T-cell (primary cell): Measurements from ENCODE around the gene RAG2. TPM values are rescaled to one million over a fixed set of nuclear protein-coding genes. Genes with fewer than 3 reads are reported as not detected.

Source experiments
- ATAC-seq, 4 experiments: fragments of 200-7000 bp in 3 of 4; fragments of 150-1000 bp in 1 of 4; cut with Tn5 transposase; replicated peaks in 1 of 4; 1 replicate in 3 of 4; 2 replicates in 1 of 4; pipeline ENCODE4 v1.10.0; 2021; ENCODE audit warnings: moderate library complexity in 3 of 4, mild to moderate bottlenecking in 2 of 4, moderate number of reproducible peaks in 1 of 4
- CTCF ChIA-PET, 2 donors: fragments of 300-600 bp; sonication (Branson Sonifier 250); formaldehyde crosslinking; loops; one replicate each; lab custom pipeline; 2022; ENCODE audit warnings: antibody characterized with exemption in 2 of 2; lab: Charles Lee
- POLR2A ChIA-PET, 2 donors: fragments of 300-600 bp; sonication (Branson Sonifier 250); formaldehyde crosslinking; loops; one replicate each; lab custom pipeline; 2022; ENCODE audit warnings: antibody characterized with exemption in 2 of 2; lab: Charles Lee
- DNase-seq, 35 experiments: peaks; one replicate each; pipeline versions ENCODE4 v3.0.0 to v3.0.0-alpha.2; 2013 to 2023
- H3K27ac ChIP-seq: one replicate; pipeline ENCODE4 v1.5.1; 2013; ENCODE audit warnings: low read length
- H3K27me3 ChIP-seq, 2 experiments: replicated peaks in 1 of 2; 1 replicate in 1 of 2; 2 replicates in 1 of 2; pipeline versions ENCODE4 v1.6.1 to v1.7.0; 2013; ENCODE audit warnings: low read length in 1 of 2, mixed read lengths in 1 of 2; ENCODE audit not compliant: control insufficient read depth in 2 of 2, insufficient read depth in 2 of 2; ENCODE audit errors: extremely low read depth in 1 of 2
- H3K36me3 ChIP-seq, 2 donors: 1 replicate in 1 of 2; 2 replicates in 1 of 2; pipeline versions ENCODE4 v1.6.1 to v1.7.0; 2013; ENCODE audit warnings: low read length in 1 of 2; ENCODE audit not compliant: control insufficient read depth in 2 of 2, insufficient read depth in 1 of 2; ENCODE audit errors: extremely low read depth in 1 of 2
- H3K4me1 ChIP-seq, 2 experiments: 1 replicate in 1 of 2; 2 replicates in 1 of 2; pipeline versions ENCODE4 v1.6.1 to v1.7.0; 2013; ENCODE audit warnings: low read length in 2 of 2, mixed read lengths in 1 of 2; ENCODE audit not compliant: insufficient read depth in 2 of 2, control insufficient read depth in 1 of 2; ENCODE audit errors: extremely low read depth in 1 of 2
- H3K4me3 ChIP-seq, 2 donors: 1 replicate in 1 of 2; 2 replicates in 1 of 2; pipeline versions ENCODE4 v1.5.1 to v1.7.0; 2013; ENCODE audit warnings: mild to moderate bottlenecking in 2 of 2, low read length in 1 of 2, moderate library complexity in 1 of 2; ENCODE audit not compliant: control insufficient read depth in 1 of 2; ENCODE audit errors: extremely low read depth in 1 of 2
- H3K9me3 ChIP-seq: 2 replicates; pipeline ENCODE4 v1.7.0; 2013
- H3K27ac Mint-ChIP-seq, 2 donors: one replicate each; pipeline ENCODE4 v1.8.0; 2020 to 2021; ENCODE audit warnings: mild to moderate bottlenecking in 2 of 2, mixed read lengths in 2 of 2
- H3K27me3 Mint-ChIP-seq, 2 donors: one replicate each; pipeline ENCODE4 v1.8.0; 2021 to 2022; ENCODE audit warnings: mixed read lengths in 2 of 2
- H3K36me3 Mint-ChIP-seq: one replicate; pipeline ENCODE4 v1.8.0; 2021; ENCODE audit warnings: mixed read lengths
- H3K4me1 Mint-ChIP-seq, 3 donors: one replicate each; pipeline ENCODE4 v1.8.0; 2020 to 2022; ENCODE audit warnings: mixed read lengths in 3 of 3, mild to moderate bottlenecking in 1 of 3
- H3K4me3 Mint-ChIP-seq, 3 donors: one replicate each; pipeline ENCODE4 v1.8.0; 2020 to 2022; ENCODE audit warnings: mild to moderate bottlenecking in 3 of 3, mixed read lengths in 3 of 3, moderate library complexity in 3 of 3
- H3K9me3 Mint-ChIP-seq, 3 donors: one replicate each; pipeline ENCODE4 v1.8.0; 2020 to 2022; ENCODE audit warnings: mixed read lengths in 3 of 3
- WGBS: methylation state at CpG from one replicate; pipeline ENCODE4 v1.1.5; 2013; ENCODE audit warnings: missing lambda C conversion rate; ENCODE audit not compliant: insufficient coverage; 5-methylcytosine and 5-hydroxymethylcytosine counted together
- total RNA-seq, 35 experiments: library from RNA in 6 of 35; stranded (reverse) in 6 of 35; fragments of 120-200 nt in 1 of 35; gene quantifications; one replicate each; pipeline versions ENCODE4 v1.2.1 to v1.2.4 and lab custom pipeline; 2013 to 2026

RAG2 gene
- total RNA-seq, 5 donors from 2014 or later (not counting 1 experiment from before 2014, with no cell fraction given) = not detected

DNA sequence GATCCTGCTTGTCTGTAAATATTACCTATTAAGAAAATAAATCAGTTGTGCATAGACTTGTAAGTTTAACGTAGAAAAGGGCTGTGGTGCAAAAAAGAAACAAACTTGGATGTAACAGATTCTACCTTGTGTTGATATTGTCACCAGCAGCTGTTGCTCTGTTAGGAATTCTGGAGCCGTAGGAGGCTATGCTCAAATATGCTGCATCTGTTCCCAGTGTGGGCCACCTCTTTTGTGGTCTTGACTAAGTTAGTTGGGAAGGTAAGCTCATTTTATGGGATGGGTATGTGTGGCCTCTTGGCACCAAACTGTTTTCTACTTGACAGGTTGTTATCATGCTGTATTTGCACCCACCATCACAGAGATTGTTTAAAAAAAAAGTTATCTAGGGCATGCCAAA, 29.4 kb upstream of the RAG2 start:
- H3K36me3 Mint-ChIP-seq = no peaks in the 10 kb centered on the region
- ChIA-PET POLR2A (no interaction called here), CTCF (no interaction called here)
- no peak for ATAC-seq
- H3K27ac ChIP-seq = no peak overlapping the region
- DNase-seq = no peak
- no peaks in the 10 kb centered on the region for H3K36me3 ChIP-seq
- no peak overlapping the region for H3K27ac Mint-ChIP-seq
- H3K4me1 Mint-ChIP-seq = peaks cover 0 to 7% (median 0%) of the 10 kb centered on the region in 3 donors
- peaks cover 9 to 15% of the 10 kb centered on the region in 2 donors for H3K27me3 Mint-ChIP-seq
- no peaks in the 10 kb centered on the region for H3K27me3 ChIP-seq
- no peak overlapping the region for H3K4me3 Mint-ChIP-seq
- no peak overlapping the region for H3K4me3 ChIP-seq
- H3K9me3 Mint-ChIP-seq = no peaks in the 10 kb centered on the region
- no peaks in the 10 kb centered on the region for H3K9me3 ChIP-seq
- WGBS = 86% methylated on average over 1 of the region's 2 CpGs
- no peaks in the 10 kb centered on the region for H3K4me1 ChIP-seq

DNA sequence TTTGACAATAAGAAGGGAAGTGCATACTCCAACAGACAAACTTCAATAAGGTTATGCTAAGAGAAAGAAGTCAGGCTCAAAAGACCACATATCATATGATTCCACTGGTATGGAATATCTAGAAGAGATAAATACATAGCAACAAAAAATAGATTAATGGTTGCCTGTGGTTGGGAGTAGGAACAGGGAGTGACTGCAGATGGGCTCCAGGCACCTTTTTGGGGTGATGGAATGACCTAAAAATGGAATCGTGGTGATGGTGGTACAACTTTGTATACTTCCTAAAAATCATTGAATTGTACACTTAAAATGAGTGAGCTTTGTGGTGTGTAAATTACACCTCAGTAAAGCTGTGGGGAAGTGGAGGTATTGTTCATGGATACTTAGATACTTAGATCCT, 29.0 kb upstream of the RAG2 start:
- DNase-seq = no peak
- Histone ChIP-seq H3K9me3 (no peaks in the 10 kb centered on the region), H3K36me3 (no peaks in the 10 kb centered on the region), H3K4me1 (no peaks in the 10 kb centered on the region), H3K27ac (no peak overlapping the region), H3K4me3 (no peak overlapping the region), H3K27me3 (no peaks in the 10 kb centered on the region)
- no peak for ATAC-seq
- H3K27ac Mint-ChIP-seq = no peak overlapping the region
- H3K27me3 Mint-ChIP-seq = peaks cover 9 to 15% of the 10 kb centered on the region in 2 donors
- H3K4me1 Mint-ChIP-seq = peaks cover 0 to 6% (median 0%) of the 10 kb centered on the region in 3 donors
- H3K36me3 Mint-ChIP-seq = no peaks in the 10 kb centered on the region
- no peaks in the 10 kb centered on the region for H3K9me3 Mint-ChIP-seq
- WGBS = no CpG with 5 or more reads among the region's 1 CpG
- no peak overlapping the region for H3K4me3 Mint-ChIP-seq
- ChIA-PET POLR2A (no interaction called here), CTCF (no interaction called here)

DNA sequence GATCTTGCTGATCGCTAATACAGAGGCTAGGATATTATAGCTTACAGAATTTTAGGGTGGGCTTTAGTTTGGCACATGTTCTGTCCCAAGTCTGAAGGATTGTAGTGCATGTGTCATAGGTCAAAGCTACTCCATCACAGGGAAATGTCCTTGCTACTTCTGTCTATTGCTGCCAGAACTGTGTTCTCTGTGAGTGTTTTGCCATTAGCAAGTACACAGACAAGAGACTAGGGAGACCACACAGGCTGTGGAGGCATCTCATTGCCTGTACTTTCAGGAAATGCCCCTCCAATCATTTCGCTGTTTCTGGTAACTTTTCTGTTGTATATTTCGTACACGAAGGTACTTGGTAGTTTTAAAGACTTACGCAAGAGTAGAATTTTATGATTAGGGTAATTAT, 25.5 kb upstream of the RAG2 start:
- H3K36me3 ChIP-seq = no peaks in the 10 kb centered on the region
- no peaks in the 10 kb centered on the region for H3K9me3 ChIP-seq
- H3K27ac ChIP-seq = no peak overlapping the region
- Mint-ChIP-seq H3K9me3 (no peaks in the 10 kb centered on the region), H3K27ac (no peak overlapping the region), H3K27me3 (peaks cover 15 to 16% of the 10 kb centered on the region in 2 donors), H3K4me1 (peaks cover 0 to 11% (median 3%) of the 10 kb centered on the region in 3 donors), H3K4me3 (no peak overlapping the region), H3K36me3 (no peaks in the 10 kb centered on the region)
- ATAC-seq (no peak), DNase-seq (no peak)
- no peak overlapping the region for H3K4me3 ChIP-seq
- CTCF ChIA-PET = interaction anchor here in 1 of 2 donors (0.7 kb wide), 1 partner anchor 135 kb away, joined by 4 read pairs; no protein-coding TSS in a partner anchor
- H3K27me3 ChIP-seq = no peaks in the 10 kb centered on the region
- no CpG with 5 or more reads among the region's 5 CpGs for WGBS
- no peaks in the 10 kb centered on the region for H3K4me1 ChIP-seq
- POLR2A ChIA-PET = no interaction called here

DNA sequence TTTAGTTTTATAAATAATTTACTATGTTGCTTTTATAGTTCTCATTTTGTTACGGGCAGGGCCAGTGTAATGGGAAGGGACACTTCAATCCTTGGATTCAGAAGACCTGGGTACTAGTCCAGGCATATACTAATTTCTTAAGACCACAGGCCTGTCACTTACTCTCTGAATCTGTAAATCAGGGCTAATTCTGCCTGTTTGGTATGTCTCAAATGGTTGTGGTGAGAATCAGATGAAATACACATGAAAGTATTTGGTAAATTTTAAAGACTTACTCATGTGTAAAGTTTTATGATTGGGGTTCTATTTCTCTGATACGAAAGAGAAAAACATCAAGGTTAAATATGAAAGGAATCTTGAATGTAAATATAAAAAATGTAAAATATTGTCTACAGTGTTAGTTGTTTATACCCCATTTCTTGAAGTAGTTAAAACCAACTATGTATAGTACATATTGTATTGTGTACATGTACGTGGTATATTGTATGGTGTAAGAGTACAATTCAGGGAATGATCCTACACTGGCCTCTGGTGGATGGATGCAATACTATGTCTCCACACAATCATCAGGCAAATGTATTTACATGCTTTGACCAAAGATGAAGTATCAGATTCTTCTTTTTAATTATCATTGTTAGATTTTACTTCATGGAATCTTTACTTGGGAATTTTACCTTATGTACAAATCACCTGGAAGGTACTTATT, 24.5 kb upstream of the RAG2 start:
- ATAC-seq = no peak
- H3K9me3 Mint-ChIP-seq = no peaks in the 10 kb centered on the region
- no CpG with 5 or more reads among the region's 3 CpGs for WGBS
- H3K36me3 Mint-ChIP-seq = no peaks in the 10 kb centered on the region
- Histone ChIP-seq H3K4me1 (no peaks in the 10 kb centered on the region), H3K36me3 (no peaks in the 10 kb centered on the region), H3K4me3 (no peak overlapping the region), H3K27me3 (no peaks in the 10 kb centered on the region), H3K9me3 (no peaks in the 10 kb centered on the region), H3K27ac (no peak overlapping the region)
- POLR2A ChIA-PET = no interaction called here
- H3K4me3 Mint-ChIP-seq = no peak overlapping the region
- peaks cover 0 to 12% (median 3%) of the 10 kb centered on the region in 3 donors for H3K4me1 Mint-ChIP-seq
- H3K27ac Mint-ChIP-seq = no peak overlapping the region
- peak in 2 of 35 experiments; percentile 0 to 29 for DNase-seq
- H3K27me3 Mint-ChIP-seq = peaks cover 19% of the 10 kb centered on the region in 2 donors
- CTCF ChIA-PET = no interaction called here

DNA sequence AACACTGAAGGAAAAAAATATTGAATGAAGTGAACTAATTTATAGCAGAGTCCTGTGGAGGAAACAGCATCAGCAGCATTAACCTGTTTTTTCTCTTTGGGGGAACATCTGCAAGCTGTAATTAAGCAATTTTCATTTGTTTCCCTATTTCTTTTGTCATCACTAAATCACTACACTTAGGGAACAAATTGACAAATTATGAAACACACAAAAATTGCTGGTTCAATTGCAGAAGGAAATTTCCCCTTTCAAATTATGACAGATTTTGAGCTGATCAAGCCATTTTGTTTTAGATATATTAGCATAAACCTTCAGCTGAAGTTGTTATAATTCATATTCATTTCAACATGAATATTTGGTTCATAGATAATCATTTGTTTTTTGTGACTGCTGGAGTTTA, 22.2 kb upstream of the RAG2 start:
- Histone ChIP-seq H3K36me3 (no peaks in the 10 kb centered on the region), H3K9me3 (no peaks in the 10 kb centered on the region), H3K4me3 (no peak overlapping the region), H3K27me3 (no peaks in the 10 kb centered on the region), H3K27ac (no peak overlapping the region), H3K4me1 (no peaks in the 10 kb centered on the region)
- Mint-ChIP-seq H3K36me3 (no peaks in the 10 kb centered on the region), H3K27ac (no peak overlapping the region), H3K4me3 (no peak overlapping the region), H3K27me3 (peaks cover 13 to 14% of the 10 kb centered on the region in 2 donors), H3K9me3 (no peaks in the 10 kb centered on the region), H3K4me1 (peaks cover 0 to 12% (median 3%) of the 10 kb centered on the region in 3 donors)
- ATAC-seq (no peak), DNase-seq (no peak)
- POLR2A ChIA-PET = no interaction called here
- CTCF ChIA-PET = no interaction called here

DNA sequence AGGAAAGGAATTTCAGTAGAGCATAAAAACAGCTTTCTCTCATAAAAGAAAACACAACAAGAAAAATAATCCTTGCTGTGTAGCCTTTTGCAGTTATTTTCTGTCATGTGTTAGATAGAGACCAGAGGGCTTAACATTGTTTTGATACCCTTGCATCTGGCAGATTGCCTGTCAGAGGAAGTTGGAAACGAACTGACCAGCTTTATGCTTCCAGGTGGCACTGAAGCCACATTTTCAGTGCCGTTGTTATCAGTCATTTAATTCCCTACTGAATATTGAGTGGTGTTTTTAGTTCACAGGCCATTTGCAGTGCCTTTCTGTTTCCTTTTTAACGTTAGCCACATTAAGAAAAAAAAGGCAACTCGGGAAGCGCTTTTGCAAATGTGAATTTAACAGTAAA, 21.5 kb upstream of the RAG2 start:
- no peaks in the 10 kb centered on the region for H3K36me3 Mint-ChIP-seq
- ChIA-PET CTCF (interaction anchor here (0.9 to 1.2 kb wide), 2 partner anchors 55 to 56 kb away, joined by 3 to 4 read pairs; no protein-coding TSS in a partner anchor), POLR2A (no interaction called here)
- H3K4me1 Mint-ChIP-seq = peaks cover 0 to 12% (median 3%) of the 10 kb centered on the region in 3 donors
- Histone ChIP-seq H3K27ac (no peak overlapping the region), H3K9me3 (no peaks in the 10 kb centered on the region), H3K4me3 (no peak overlapping the region), H3K4me1 (no peaks in the 10 kb centered on the region), H3K27me3 (no peaks in the 10 kb centered on the region), H3K36me3 (no peaks in the 10 kb centered on the region)
- peaks cover 11 to 13% of the 10 kb centered on the region in 2 donors for H3K27me3 Mint-ChIP-seq
- no peak overlapping the region for H3K27ac Mint-ChIP-seq
- 0% methylated on average over 1 of the region's 5 CpGs for WGBS
- DNase-seq (no peak), ATAC-seq (no peak)
- no peaks in the 10 kb centered on the region for H3K9me3 Mint-ChIP-seq
- H3K4me3 Mint-ChIP-seq = no peak overlapping the region
